Neuronal stem cell (in vitro differentiated cells): ENCODE data around the gene ARL16.

Experiments used
- DNase-seq: peaks from one replicate; pipeline ENCODE4 v3.0.0-alpha.2; 2013; ENCODE audit warnings: low spot score
- H2AFZ ChIP-seq: one replicate; pipeline ENCODE4 v1.6.1; 2013; ENCODE audit warnings: mild to moderate bottlenecking, low read length, inconsistent platforms
- H2AK5ac ChIP-seq: 2 replicates; pipeline ENCODE4 v1.6.1; 2013; ENCODE audit warnings: low read depth, mild to moderate bottlenecking, inconsistent platforms, low read length, moderate library complexity, mixed read lengths
- H2BK120ac ChIP-seq: 2 replicates; pipeline ENCODE4 v1.6.1; 2013; ENCODE audit warnings: low read depth, mild to moderate bottlenecking, inconsistent platforms, low read length, moderate library complexity, mixed read lengths
- H2BK12ac ChIP-seq: one replicate; pipeline ENCODE4 v1.6.1; 2013; ENCODE audit warnings: low read length, inconsistent platforms
- H2BK15ac ChIP-seq: 2 replicates; pipeline ENCODE4 v1.6.1; 2013; ENCODE audit warnings: mild to moderate bottlenecking, low read length, inconsistent platforms, mixed read lengths
- H2BK5ac ChIP-seq: one replicate; pipeline ENCODE4 v1.6.1; 2013; ENCODE audit warnings: inconsistent platforms, mild to moderate bottlenecking, low read length, moderate library complexity
- H3K14ac ChIP-seq: one replicate; pipeline ENCODE4 v1.6.1; 2013; ENCODE audit warnings: low read length, inconsistent platforms
- H3K18ac ChIP-seq: 2 replicates; pipeline ENCODE4 v1.6.1; 2013; ENCODE audit warnings: low read length, inconsistent platforms
- H3K23ac ChIP-seq: 2 replicates; pipeline ENCODE4 v1.6.1; 2013; ENCODE audit warnings: low read depth, mild to moderate bottlenecking, mixed read lengths, low read length, inconsistent platforms; ENCODE audit not compliant: poor library complexity
- H3K27ac ChIP-seq: replicated peaks from 3 replicates; pipeline ENCODE4 v1.5.1; 2013; ENCODE audit warnings: low read length, inconsistent platforms
- H3K27me3 ChIP-seq, 3 experiments: 2 replicates each; pipeline ENCODE4 v1.6.1; 2013; ENCODE audit warnings: low read length in 3 of 3, mild to moderate bottlenecking in 2 of 3, inconsistent platforms in 1 of 3, low read depth in 1 of 3, mixed read lengths in 1 of 3, moderate library complexity in 1 of 3; ENCODE audit not compliant: control insufficient read depth in 3 of 3, insufficient read depth in 3 of 3
- H3K36me3 ChIP-seq, 2 donors: replicated peaks in 1 of 2; 2 replicates each; pipeline ENCODE4 v1.6.1; 2013; ENCODE audit warnings: low read length in 2 of 2; ENCODE audit not compliant: control insufficient read depth in 2 of 2, insufficient read depth in 2 of 2
- H3K4ac ChIP-seq: 2 replicates; pipeline ENCODE4 v1.6.1; 2013; ENCODE audit warnings: inconsistent platforms, mild to moderate bottlenecking, low read length, moderate library complexity
- H3K4me1 ChIP-seq, 2 donors: 1 replicate in 1 of 2; 2 replicates in 1 of 2; pipeline ENCODE4 v1.6.1; 2013; ENCODE audit warnings: low read length in 2 of 2, low read depth in 1 of 2; ENCODE audit not compliant: control insufficient read depth in 2 of 2, insufficient read depth in 1 of 2
- H3K4me2 ChIP-seq: one replicate; pipeline ENCODE4 v1.6.1; 2013; ENCODE audit warnings: mild to moderate bottlenecking, low read length, inconsistent platforms; ENCODE audit not compliant: insufficient read depth, poor library complexity, severe bottlenecking
- H3K4me3 ChIP-seq, 2 donors: 2 replicates each; pipeline ENCODE4 v1.5.1; 2013; ENCODE audit warnings: low read length in 2 of 2, mild to moderate bottlenecking in 2 of 2, inconsistent platforms in 1 of 2, moderate library complexity in 1 of 2
- H3K79me1 ChIP-seq: one replicate; pipeline ENCODE4 v1.6.1; 2013; ENCODE audit warnings: low read depth, mild to moderate bottlenecking, inconsistent platforms, low read length, moderate library complexity
- H3K9ac ChIP-seq: one replicate; pipeline ENCODE4 v1.6.1; 2013; ENCODE audit warnings: mild to moderate bottlenecking, low read depth, low read length, inconsistent platforms; ENCODE audit not compliant: poor library complexity
- H3K9me3 ChIP-seq, 2 donors: replicated peaks in 1 of 2; 2 replicates each; pipeline versions ENCODE3 to v1.6.1; 2013; ENCODE audit warnings: low read length in 2 of 2, mild to moderate bottlenecking in 2 of 2, inconsistent platforms in 1 of 2, low read depth in 1 of 2, mixed read lengths in 1 of 2, moderate library complexity in 1 of 2; ENCODE audit not compliant: control insufficient read depth in 2 of 2, insufficient read depth in 1 of 2
- H4K8ac ChIP-seq: one replicate; pipeline ENCODE4 v1.6.1; 2013; ENCODE audit warnings: low read depth, mild to moderate bottlenecking, inconsistent platforms, low read length, moderate library complexity
- H4K91ac ChIP-seq: one replicate; pipeline ENCODE4 v1.6.1; 2013; ENCODE audit warnings: low read length, low read depth, mild to moderate bottlenecking, inconsistent platforms; ENCODE audit not compliant: poor library complexity
- WGBS, 2 donors: extraction: QIAGEN DNeasy Blood & Tissue Kit; methylation state at CpG; one replicate each; pipeline ENCODE4 v1.1.7; 2013; ENCODE audit warnings: missing lambda C conversion rate in 2 of 2, mixed read lengths in 1 of 2; ENCODE audit not compliant: insufficient read length in 2 of 2, insufficient replicate concordance in 1 of 2; ENCODE audit errors: extremely low coverage in 2 of 2; 5-methylcytosine and 5-hydroxymethylcytosine counted together

The ARL16 gene

GRCh38 chr17:81715872-81716673 is 32.5 kb upstream of the ARL16 start:
- Histone ChIP-seq H3K79me1 (peaks cover 26% of the 10 kb centered on the region), H4K8ac (no peak overlapping the region), H3K18ac (no peak overlapping the region), H3K36me3 (peaks cover 10 to 38% of the 10 kb centered on the region in 2 donors), H3K23ac (no peak overlapping the region), H3K27me3 (peaks cover 0 to 3% (median 0%) of the 10 kb centered on the region in 3 experiments), H3K4me3 (no peak overlapping the region), H3K4ac (no peak overlapping the region), H3K14ac (no peak overlapping the region), H2BK5ac (no peak overlapping the region), H3K9ac (peak overlapping the region; percentile 21), H3K4me1 (peaks cover 17 to 19% of the 10 kb centered on the region in 2 donors), H3K27ac (no peak overlapping the region), H3K9me3 (no peaks in the 10 kb centered on the region), H2BK120ac (no peak overlapping the region), H2BK12ac (no peak overlapping the region), H2BK15ac (no peak overlapping the region), H4K91ac (no peak overlapping the region), H3K4me2 (no peak overlapping the region), H2AK5ac (no peak overlapping the region), H2AFZ (no peak overlapping the region)
- no CpG with 5 or more reads among the region's 43 CpGs for WGBS, 2 donors
- DNase-seq = no peak

DNA sequence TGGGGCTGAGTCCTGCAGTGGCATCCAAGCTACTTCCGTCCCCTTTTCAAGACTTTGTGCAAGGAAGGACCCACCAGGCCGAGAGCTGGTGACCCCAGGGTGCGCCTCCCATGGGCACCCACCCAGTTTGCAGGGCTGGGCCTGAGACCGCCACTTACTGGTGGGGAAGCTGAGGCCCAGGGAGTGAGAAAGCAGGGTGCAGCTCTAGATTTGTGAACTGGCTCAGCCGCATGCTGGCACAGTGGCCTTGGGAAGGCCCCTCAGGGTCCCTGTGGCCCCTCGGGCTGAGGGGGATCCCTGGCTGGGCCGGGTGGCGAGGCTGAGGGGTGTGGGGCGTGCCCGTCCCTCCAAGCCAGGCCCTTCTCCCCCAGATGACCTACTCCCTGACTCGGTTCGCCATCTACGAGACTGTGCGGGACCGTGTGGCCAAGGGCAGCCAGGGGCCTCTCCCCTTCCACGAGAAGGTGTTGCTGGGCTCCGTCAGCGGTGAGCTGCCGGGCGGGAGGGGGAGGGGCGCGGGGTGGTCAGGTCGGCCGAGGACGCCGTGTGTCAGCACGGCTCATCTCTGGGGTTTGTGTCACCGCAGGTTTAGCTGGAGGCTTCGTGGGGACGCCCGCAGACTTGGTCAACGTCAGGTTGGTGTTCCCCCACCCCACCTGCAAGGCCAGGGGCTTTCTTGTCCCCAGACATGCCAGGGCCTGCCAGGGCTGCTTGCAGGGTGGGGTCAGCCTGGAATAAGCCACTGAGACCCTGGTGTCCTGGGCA is 31.7 kb upstream of the ARL16 start:
- Histone ChIP-seq H2BK12ac (peak overlapping the region; percentile 75), H3K23ac (no peak overlapping the region), H2AK5ac (peak overlapping the region; percentile 19), H4K8ac (no peak overlapping the region), H3K36me3 (peaks cover 10 to 37% of the 10 kb centered on the region in 2 donors), H3K9me3 (no peaks in the 10 kb centered on the region), H3K9ac (no peak overlapping the region), H3K14ac (no peak overlapping the region), H3K27ac (no peak overlapping the region), H2BK120ac (no peak overlapping the region), H2BK5ac (no peak overlapping the region), H3K18ac (no peak overlapping the region), H2BK15ac (no peak overlapping the region), H3K4ac (no peak overlapping the region), H2AFZ (no peak overlapping the region), H3K79me1 (peaks cover 26% of the 10 kb centered on the region), H3K4me2 (no peak overlapping the region), H3K27me3 (peaks cover 0 to 11% (median 0%) of the 10 kb centered on the region in 3 experiments), H3K4me3 (no peak overlapping the region), H3K4me1 (peaks cover 21 to 25% of the 10 kb centered on the region in 2 donors), H4K91ac (no peak overlapping the region)
- DNase-seq = no peak
- no CpG with 5 or more reads among the region's 32 CpGs for WGBS, 2 donors

- Histone ChIP-seq H3K23ac (peak overlapping the region; percentile 91), H2BK5ac (peak overlapping the region; percentile 54), H2AK5ac (peak overlapping the region; percentile 19), H2BK120ac (no peak overlapping the region), H3K9ac (peak overlapping the region; percentile 84), H3K4ac (no peak overlapping the region), H3K79me1 (peaks cover 26% of the 10 kb centered on the region), H3K27ac (no peak overlapping the region), H4K8ac (no peak overlapping the region), H2BK15ac (no peak overlapping the region), H3K9me3 (no peaks in the 10 kb centered on the region), H3K4me2 (no peak overlapping the region), H3K18ac (no peak overlapping the region), H2BK12ac (peak overlapping the region; percentile 75), H4K91ac (no peak overlapping the region), H3K14ac (peak overlapping the region; percentile 71), H3K36me3 (peaks cover 10 to 31% of the 10 kb centered on the region in 2 donors), H2AFZ (no peak overlapping the region), H3K4me3 (peak overlapping the region in 1 of 2 donors; percentile 81), H3K27me3 (peaks cover 0 to 14% (median 0%) of the 10 kb centered on the region in 3 experiments), H3K4me1 (peaks cover 21 to 26% of the 10 kb centered on the region in 2 donors)
- WGBS, 2 donors = no CpG with 5 or more reads among the region's 39 CpGs
- DNase-seq = no peak
Observed at GRCh38 chr17:81714412-81715106, 31.0 kb upstream of the ARL16 start.
